Activated CD8-positive, alpha-beta memory T cell treated with anti-CD3 and anti-CD28 coated beads, Interleukin-2, amount 50 U/mL, for 48 hours (primary cell): ENCODE data around the gene ARHGAP25.
A peak's percentile ranks its signal among the peaks of the same experiment; 100 is the strongest.

Experiments
- DNase-seq: peaks from one replicate; pipeline ENCODE4 v3.0.0-alpha.2; 2020

The ARHGAP25 gene, protein sequence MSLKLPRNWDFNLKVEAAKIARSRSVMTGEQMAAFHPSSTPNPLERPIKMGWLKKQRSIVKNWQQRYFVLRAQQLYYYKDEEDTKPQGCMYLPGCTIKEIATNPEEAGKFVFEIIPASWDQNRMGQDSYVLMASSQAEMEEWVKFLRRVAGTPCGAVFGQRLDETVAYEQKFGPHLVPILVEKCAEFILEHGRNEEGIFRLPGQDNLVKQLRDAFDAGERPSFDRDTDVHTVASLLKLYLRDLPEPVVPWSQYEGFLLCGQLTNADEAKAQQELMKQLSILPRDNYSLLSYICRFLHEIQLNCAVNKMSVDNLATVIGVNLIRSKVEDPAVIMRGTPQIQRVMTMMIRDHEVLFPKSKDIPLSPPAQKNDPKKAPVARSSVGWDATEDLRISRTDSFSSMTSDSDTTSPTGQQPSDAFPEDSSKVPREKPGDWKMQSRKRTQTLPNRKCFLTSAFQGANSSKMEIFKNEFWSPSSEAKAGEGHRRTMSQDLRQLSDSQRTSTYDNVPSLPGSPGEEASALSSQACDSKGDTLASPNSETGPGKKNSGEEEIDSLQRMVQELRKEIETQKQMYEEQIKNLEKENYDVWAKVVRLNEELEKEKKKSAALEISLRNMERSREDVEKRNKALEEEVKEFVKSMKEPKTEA

DNA sequence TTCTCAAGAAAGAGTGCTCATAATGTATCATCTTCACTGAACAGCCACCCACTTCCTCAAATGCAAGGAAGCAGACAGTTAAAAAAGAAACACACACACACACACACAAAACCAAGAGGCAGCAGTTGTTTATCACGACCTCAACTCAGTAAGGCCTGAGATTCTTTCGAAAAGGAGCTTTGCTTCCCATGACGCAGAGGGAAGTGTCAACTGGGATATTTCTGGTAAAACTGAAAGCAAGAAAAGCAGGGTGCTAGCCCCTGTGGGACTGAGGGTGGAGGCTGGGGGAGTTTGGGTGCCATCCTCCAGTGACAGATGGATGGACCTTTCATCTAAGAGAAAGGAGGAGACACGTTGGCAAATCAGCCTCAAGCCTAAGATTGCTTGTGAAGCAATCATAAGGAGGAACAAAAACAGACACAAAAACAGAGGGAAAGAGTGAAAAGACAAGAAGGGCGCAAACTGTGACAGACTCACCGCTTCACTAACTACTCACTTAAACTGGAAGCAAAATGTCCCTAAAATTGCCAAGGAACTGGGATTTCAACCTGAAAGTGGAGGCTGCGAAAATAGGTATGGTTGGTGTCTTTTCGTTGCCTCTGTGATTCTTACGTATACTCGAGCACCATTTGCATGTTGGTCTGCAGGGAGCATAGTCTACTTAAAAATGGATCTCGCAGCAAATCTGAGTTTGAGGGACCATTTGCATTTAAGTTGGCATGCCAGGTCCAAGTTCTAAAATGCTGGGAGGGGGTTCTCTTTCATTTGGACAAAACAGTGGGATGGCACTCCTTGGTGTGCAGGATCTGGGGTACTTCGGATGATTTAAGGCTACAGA, at the start of gene ARHGAP25:
Gene ARHGAP25 (plus strand): TSS at position 124 of the 838 bp plus-strand sequence. CDS start 389 bp downstream, at position 513.
- no peak for DNase-seq

DNA sequence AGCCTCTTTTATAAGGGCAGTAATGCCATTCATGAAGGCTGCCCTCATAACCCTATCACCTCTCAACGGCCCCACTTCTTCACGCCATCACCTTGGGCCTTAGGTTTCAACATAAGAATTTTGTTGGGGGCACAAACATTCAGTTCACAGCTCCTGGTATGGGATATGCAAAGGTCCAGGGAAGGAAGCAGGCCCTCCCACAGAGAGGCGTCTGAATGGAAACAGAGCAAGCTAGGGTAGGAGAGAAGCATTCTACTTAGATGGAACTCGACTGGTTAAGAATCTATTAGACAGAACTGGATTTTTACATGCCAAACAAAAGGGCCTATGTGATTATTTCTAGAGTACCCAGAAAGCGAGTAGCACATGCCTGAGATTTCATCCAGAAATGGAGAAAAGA, 48.4 kb upstream of the ARHGAP25 start:
- no peak for DNase-seq

DNA sequence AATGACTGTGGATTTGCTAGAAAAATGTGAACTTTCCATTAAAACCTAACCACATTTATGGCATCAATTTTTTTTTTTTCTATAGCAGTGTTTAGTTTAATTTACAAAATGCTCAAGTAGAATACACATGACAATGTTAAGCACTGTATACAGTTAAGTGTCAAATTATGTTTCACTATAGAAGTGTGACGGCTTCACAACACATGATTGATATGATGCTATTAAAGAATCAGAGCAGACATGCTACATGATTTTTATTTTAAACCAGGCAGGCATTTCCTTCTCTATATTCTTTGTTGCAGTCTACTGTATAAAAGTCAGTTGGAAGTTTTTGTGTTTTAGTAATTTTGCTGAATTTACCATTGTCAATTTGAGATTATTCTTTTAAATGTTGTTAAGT, 47.6 kb upstream of the ARHGAP25 start:
- DNase-seq, result no peak

DNA sequence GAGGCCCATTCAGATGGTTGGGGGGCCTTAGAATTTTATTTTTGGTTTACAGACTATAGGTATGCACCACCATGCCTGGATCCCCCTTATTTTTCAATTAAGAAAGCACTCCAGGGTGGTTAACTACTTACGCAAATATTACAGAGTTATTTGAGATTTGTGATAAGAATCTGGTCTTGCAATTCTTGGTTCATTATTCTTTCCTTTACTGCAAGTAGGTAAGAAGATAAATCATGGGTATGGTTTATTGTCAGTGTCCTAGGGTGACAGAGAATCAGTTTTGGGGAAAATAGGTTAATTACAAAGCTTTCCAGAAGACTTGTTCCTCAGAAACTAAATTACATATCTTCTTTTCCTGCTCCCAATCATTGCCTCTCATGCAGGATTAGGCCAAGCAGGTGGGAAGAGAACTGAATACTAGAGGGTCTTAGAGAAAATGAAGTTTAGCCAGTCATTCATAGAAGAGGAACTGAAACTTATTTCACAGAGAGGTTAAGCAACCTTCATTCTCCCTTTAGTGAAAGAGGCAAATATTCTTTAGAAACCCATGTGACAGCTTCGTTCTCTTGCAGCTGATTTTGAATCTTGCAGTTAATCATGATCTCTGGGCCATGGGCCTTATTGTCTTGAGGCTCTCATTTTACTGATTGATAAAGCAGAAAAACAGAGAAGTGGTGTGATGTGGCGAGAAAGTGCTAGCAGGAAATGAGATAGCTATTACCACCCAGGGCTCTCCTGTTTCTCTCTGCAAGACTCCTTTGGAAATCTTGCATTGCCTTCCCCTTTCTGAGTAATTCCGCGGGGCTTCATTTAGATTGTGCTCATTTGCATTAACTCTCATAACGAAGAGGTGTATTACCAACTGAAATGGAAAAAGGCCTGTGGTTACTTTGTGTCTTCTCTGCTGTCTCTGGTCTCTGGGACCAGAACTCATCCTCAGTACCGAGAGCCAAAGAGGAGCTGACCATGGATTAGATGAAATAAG, 44.8 kb upstream of the ARHGAP25 start:
- DNase-seq, result no peak

DNA sequence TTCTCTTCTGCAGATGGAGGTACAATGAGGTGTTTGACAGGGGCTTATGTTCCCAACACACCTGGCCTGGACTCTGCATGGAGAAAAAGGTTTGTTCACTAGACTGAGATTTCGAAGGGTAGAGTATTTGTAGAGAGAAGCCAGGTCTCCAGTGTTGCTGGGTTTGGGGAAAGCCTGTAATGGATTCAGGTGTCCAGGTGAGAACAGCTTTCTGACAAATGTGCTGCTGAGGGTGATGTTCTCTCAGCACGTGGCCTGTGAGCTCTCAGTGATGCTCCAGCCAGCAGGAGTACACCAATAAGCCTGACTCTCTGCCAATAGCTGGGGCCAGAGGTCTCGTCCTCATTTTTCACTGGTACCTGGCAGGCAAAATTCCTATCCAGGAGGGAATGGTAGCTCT, 43.8 kb upstream of the ARHGAP25 start:
- DNase-seq, result no peak

- no peak for DNase-seq
These were observed 42.1 kb upstream of the ARHGAP25 start for GRCh38 chr2:68692511-68692910.

DNA sequence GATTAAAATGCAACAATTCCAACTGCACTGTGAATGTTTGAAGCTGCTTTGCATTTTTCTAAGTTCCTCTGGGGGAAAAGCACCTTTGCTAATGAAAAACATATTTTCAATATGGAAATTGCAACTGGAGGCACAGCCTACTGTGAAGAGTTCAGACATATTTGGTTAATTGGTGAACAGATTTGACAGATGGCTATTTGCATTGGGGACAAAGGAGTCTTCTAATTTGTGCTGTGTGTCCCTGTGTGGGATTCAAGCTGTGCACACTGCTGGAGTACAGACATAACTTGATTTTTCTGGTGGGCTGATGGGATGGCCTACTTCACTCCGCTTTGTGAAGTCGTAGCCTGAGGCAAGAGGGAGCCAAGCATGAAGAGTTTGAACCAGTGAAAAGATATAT, 40.7 kb upstream of the ARHGAP25 start:
- no peak for DNase-seq

GRCh38 chr2:68695971-68696370, 38.6 kb upstream of the ARHGAP25 start:
- no peak for DNase-seq

GRCh38 chr2:68696554-68696953, 38.1 kb upstream of the ARHGAP25 start:
- DNase-seq, result no peak

- no peak for DNase-seq
These were observed 35.8 kb upstream of the ARHGAP25 start for GRCh38 chr2:68698567-68699377.

DNA sequence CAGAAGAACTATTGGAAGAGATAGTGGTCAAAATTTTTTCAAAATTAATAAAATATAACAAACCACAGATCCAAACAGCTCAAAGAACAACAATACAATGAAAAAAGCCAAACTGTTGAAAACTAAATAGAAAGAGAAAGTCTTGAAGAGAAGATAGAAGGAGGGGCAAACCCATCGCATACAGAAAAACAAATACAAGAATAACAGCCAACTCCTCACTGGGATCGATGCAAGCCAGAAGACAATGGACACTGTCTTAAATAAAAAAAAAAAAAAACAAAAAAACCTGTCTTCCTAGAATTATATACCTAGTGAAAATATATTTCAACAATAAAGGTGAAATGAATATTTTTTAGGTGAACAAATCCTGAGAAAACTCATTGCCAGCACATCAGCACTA, 34.1 kb upstream of the ARHGAP25 start:
- no peak for DNase-seq

- no peak for DNase-seq
These were observed 28.0 kb upstream of the ARHGAP25 start for GRCh38 chr2:68706637-68707036.

- no peak for DNase-seq
These were observed 26.0 kb upstream of the ARHGAP25 start for GRCh38 chr2:68708629-68709028.

DNA sequence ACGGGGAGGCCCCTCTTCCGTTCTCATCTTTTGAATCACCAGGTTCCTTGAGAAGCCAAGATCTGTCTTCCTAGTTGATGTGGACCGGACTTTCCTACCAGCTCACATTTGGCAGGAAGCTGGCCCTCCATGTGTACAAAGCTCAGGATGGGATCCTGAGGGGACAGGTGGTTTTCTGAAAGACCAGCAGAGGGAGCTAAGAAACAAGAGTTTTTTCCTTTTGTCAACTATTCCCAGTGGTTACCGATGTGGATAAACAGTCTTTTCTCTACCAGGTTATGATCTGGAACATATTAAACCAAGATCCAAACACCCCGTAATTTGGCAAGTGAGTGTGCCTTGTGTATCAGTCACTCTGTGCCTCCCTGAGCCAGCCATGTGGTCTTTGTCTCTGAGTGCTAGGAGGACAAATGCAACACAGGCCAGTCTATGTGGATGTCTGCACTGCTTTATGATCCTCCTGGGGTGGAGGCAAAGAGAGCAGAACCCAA, 25.1 kb upstream of the ARHGAP25 start:
- DNase-seq, result no peak

GRCh38 chr2:68710336-68710735, 24.3 kb upstream of the ARHGAP25 start:
- DNase-seq, result no peak

DNA sequence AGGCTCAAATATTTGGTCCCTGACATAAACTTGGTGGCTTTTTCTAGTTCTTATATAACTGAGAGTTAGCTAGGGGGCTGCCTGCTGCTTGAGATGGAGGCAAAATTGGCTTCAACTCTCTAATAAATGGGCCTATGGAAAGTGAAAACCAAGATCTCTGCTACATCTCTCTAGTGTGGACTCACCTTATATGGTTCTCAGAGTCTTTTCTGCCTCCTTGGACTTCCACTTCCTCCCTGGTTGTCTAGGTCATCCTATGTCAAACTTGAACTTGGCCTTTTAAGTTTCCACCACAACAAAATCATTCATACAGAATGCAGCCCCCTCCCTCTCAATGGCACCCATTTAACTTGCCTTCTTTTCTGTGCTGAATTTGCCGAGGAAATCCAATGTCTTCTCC, 23.9 kb upstream of the ARHGAP25 start:
- DNase-seq, result no peak

DNA sequence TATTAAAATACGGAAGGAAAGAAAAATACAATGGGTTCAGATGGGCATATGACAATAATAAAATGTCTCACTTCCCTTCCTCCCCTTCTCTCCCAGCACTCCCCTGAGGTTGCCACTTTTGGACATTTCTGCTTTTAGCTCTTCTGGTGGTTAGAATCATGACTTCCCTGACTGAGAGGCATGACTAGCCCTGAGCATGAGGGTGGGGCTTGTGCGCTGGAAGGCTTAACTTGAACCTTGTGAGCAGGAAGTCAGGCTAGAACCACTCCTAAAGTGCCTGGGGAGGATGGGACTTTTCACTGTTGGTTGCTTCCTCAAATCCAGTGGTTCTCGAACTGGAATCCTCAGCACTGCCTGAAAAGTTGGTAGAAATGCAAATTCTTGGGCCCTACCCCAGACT, 19.7 kb upstream of the ARHGAP25 start:
- peak; percentile 56 for DNase-seq

GRCh38 chr2:68715353-68716041, 19.1 kb upstream of the ARHGAP25 start:
- DNase-seq, result peak; percentile 72

- DNase-seq, result no peak
These were observed 17.9 kb upstream of the ARHGAP25 start for GRCh38 chr2:68716604-68717304.

DNA sequence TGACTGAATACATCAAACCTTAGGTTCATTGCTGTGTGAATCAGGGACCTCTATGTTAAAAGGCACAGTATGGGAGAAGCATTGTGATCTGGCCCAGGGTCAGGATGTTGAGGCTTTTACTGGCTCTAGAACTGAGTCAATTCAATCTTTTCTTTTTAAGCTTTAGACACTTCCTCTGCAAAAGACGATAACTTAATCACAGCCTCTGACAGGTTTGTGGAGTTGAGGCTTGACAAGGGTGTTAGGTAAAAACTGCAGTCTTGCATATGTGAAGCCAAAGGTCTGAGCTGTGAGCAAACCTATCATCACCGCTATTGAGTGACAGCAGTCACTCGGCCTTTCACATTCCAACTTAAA, 17.3 kb upstream of the ARHGAP25 start:
- DNase-seq, result peak; percentile 54
